Measurements from ENCODE around the gene CTNNA3. TPM values are rescaled to one million over a fixed set of nuclear protein-coding genes. Genes with fewer than 3 reads are reported as not detected.
A peak's percentile ranks its signal among the peaks of the same experiment; 100 is the strongest.

The CTNNA3 gene
- total RNA-seq, 1 donor from 2014 or later = 0.46 TPM

GRCh38 chr10:67603701-67604100 lies 92.3 kb downstream of the CTNNA3 start:
- H3K4me3 ChIP-seq (ENCODE audit: low read depth, low read length) = no peak overlapping the region
- DNase-seq (ENCODE audit: low read depth) = no peak
- no peak for TF ChIP-seq CTCF (conservative IDR thresholded peaks at IDR 0.05; ENCODE audit: low read depth, low read length)

GRCh38 chr10:67603086-67603485 lies 92.9 kb downstream of the CTNNA3 start:
- H3K4me3 ChIP-seq (ENCODE audit: low read depth, low read length) = no peak overlapping the region
- no peak for DNase-seq (ENCODE audit: low read depth)
- no peak for TF ChIP-seq CTCF (conservative IDR thresholded peaks at IDR 0.05; ENCODE audit: low read depth, low read length)

DNA sequence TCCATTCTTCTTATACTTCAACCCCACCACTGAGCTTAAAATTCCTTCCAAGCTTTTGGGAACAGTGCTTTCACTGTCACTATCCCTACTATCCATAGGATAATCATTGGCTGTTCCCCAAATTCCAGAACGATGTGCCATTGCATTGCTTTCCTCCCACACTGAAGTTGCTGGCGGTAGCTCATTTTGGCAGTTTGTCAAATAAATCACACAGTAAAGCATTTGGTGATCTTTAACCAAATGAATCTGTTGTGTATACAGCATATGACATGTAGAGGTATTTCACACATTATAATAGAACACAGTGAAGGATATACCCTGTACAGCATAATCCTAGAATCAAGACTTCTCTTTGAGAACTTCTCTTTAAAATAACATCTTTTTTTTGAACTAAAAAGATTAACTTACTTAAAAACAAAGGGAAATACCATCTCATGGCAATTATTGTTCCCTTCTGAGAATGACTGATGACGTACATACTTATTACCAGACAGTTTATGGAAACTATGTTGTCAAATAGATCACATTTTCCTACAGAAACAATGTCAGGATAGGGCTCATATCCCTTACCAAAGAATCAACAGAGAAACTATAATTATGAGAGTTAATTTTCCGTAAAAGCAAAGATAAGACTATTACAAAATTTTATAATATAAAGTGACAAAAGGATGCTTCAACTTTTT lies 93.6 kb downstream of the CTNNA3 start:
- no peak overlapping the region for H3K4me3 ChIP-seq (ENCODE audit: low read depth, low read length)
- TF ChIP-seq CTCF (conservative IDR thresholded peaks at IDR 0.05; ENCODE audit: low read depth, low read length) = no peak
- DNase-seq (ENCODE audit: low read depth) = peak; percentile 63

DNA sequence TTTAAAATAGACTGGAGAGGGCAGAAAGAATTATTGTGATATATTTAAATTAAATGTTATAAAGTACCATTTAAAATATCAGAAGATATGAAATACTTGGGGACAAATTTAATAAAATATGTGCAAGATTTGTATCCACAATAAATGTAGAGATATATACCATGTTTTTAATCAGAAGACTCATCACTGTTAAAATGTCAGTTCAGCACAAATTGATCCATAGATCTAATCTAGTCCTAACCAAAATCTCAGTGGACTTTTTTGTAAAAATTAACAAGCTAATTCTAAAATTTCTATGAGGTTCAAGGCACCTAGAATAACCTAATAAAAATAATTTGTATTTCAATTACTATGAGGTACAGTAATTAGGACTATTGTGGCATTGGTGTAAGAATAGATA lies 96.4 kb downstream of the CTNNA3 start:
- TF ChIP-seq CTCF (conservative IDR thresholded peaks at IDR 0.05; ENCODE audit: low read depth, low read length) = no peak
- no peak overlapping the region for H3K4me3 ChIP-seq (ENCODE audit: low read depth, low read length)
- DNase-seq (ENCODE audit: low read depth) = no peak

GRCh38 chr10:67596641-67597040 lies 99.4 kb downstream of the CTNNA3 start:
- H3K4me3 ChIP-seq (ENCODE audit: low read depth, low read length) = no peak overlapping the region
- no peak for DNase-seq (ENCODE audit: low read depth)
- no peak for TF ChIP-seq CTCF (conservative IDR thresholded peaks at IDR 0.05; ENCODE audit: low read depth, low read length)

- DNase-seq (ENCODE audit: low read depth) = no peak
Observed at GRCh38 chr10:67587771-67588170, 108.2 kb downstream of the CTNNA3 start.

More at GRCh38 chr10:67587771-67588170, 108.2 kb downstream of the CTNNA3 start:
- H3K4me3 ChIP-seq (ENCODE audit: low read depth, low read length) = no peak overlapping the region
- TF ChIP-seq CTCF (conservative IDR thresholded peaks at IDR 0.05; ENCODE audit: low read depth, low read length) = no peak
